HG03565 (cell line): ENCODE measurements around the gene PTPRK.
"Not testable (repeated sequence)": the region's sequence is repeated elsewhere in the genome, so short reads cannot be mapped to it uniquely, and the experiment has no call there.

Experiments
- ATAC-seq: cut with Tn5 transposase; IDR thresholded peaks from one replicate; pipeline ENCODE4 v1.9.1; 2021; ENCODE audit warnings: mild to moderate bottlenecking, moderate library complexity; ENCODE audit not compliant: unreplicated experiment

PTPRK gene

GRCh38 chr6:128446497-128446896, 73.9 kb downstream of the PTPRK start:
- no peak for ATAC-seq

- no peak for ATAC-seq
Measured at GRCh38 chr6:128443553-128443952, 76.8 kb downstream of the PTPRK start.

GRCh38 chr6:128439627-128440026, 80.8 kb downstream of the PTPRK start:
- ATAC-seq: no peak

- ATAC-seq: no peak
Measured at GRCh38 chr6:128438393-128438792, 82.0 kb downstream of the PTPRK start.

- no peak for ATAC-seq
Measured at GRCh38 chr6:128437685-128438084, 82.7 kb downstream of the PTPRK start.

GRCh38 chr6:128434752-128435151, 85.6 kb downstream of the PTPRK start:
- not testable (repeated sequence) for ATAC-seq

- ATAC-seq: no peak
Measured at GRCh38 chr6:128432394-128432793, 88.0 kb downstream of the PTPRK start.

GRCh38 chr6:128427139-128427538, 93.3 kb downstream of the PTPRK start:
- ATAC-seq: no peak

GRCh38 chr6:128425856-128426255, 94.5 kb downstream of the PTPRK start:
- no peak for ATAC-seq

- ATAC-seq: no peak
Measured at GRCh38 chr6:128422871-128423270, 97.5 kb downstream of the PTPRK start.

GRCh38 chr6:128422200-128422599, 98.2 kb downstream of the PTPRK start:
- ATAC-seq: no peak

- ATAC-seq: no peak
Measured at GRCh38 chr6:128421788-128422187, 98.6 kb downstream of the PTPRK start.

GRCh38 chr6:128417698-128418097, 102.7 kb downstream of the PTPRK start:
- no peak for ATAC-seq

GRCh38 chr6:128415387-128415786, 105.0 kb downstream of the PTPRK start:
- no peak for ATAC-seq

- ATAC-seq: no peak
Measured at GRCh38 chr6:128414943-128415342, 105.5 kb downstream of the PTPRK start.

GRCh38 chr6:128413291-128413690, 107.1 kb downstream of the PTPRK start:
- ATAC-seq: no peak

GRCh38 chr6:128412680-128413079, 107.7 kb downstream of the PTPRK start:
- ATAC-seq: no peak

GRCh38 chr6:128410584-128410983, 109.8 kb downstream of the PTPRK start:
- no peak for ATAC-seq

GRCh38 chr6:128409003-128409402, 111.4 kb downstream of the PTPRK start:
- ATAC-seq: no peak

- no peak for ATAC-seq
Measured at GRCh38 chr6:128406453-128406852, 113.9 kb downstream of the PTPRK start.

GRCh38 chr6:128403618-128404444, 116.6 kb downstream of the PTPRK start:
- ATAC-seq: no peak

GRCh38 chr6:128400875-128401274, 119.5 kb downstream of the PTPRK start:
- ATAC-seq: no peak

GRCh38 chr6:128397996-128398395, 122.4 kb downstream of the PTPRK start:
- ATAC-seq: no peak
